HG03066 (cell line): ENCODE measurements around the gene EPB41L2.

ENCODE experiments used
- ATAC-seq: cut with Tn5 transposase; IDR thresholded peaks from one replicate; pipeline ENCODE4 v1.9.1; 2021; ENCODE audit warnings: low read depth; ENCODE audit not compliant: unreplicated experiment

The EPB41L2 gene

GRCh38 chr6:130848945-130849344, 214.1 kb downstream of the EPB41L2 start:
- ATAC-seq = peak; percentile 79

GRCh38 chr6:130847001-130847910, 215.8 kb downstream of the EPB41L2 start:
- ATAC-seq = no peak

DNA sequence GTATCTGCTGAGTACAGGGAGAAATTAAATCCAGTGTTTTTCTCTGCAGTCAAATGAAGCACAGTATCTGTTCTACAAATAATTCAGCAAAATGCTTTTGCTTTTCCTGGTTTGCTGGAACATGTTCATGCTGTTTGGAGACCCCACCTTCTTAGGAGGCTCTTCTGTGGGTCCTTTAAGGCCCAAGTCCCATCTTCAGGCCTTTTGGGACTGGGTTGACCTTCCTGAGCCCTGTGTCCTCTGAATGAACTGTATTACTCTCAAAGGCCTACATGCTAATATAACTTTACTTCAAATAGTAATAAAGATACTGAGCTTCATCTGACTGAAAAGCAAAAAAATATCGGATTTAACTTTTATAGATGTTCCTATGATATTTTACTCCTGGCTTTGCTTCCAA, 216.5 kb downstream of the EPB41L2 start:
- no peak for ATAC-seq

GRCh38 chr6:130843575-130844320, 219.3 kb downstream of the EPB41L2 start:
- ATAC-seq = peak; percentile 57

GRCh38 chr6:130841128-130841728, 221.8 kb downstream of the EPB41L2 start:
- no peak for ATAC-seq

GRCh38 chr6:130840050-130840449, 223.0 kb downstream of the EPB41L2 start:
- ATAC-seq = no peak

DNA sequence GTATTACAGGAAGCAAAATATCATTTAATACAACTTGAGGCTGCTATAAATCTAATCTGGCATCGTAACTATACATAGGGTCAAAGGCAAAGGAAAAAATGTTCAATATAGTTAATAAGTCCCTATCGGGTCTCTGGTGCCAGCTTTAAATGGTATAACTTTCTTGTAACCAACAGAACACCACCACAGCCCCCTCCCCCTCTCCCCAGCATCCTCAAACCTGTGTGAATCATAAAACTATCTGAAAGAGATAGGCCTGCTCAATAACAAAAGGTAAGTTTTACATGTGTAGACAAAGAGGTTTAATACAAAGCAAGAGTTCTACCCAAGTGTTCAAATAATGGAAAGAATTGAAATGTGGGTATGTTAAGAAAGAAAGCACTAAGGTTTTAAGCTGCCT, 223.7 kb downstream of the EPB41L2 start:
- no peak for ATAC-seq

DNA sequence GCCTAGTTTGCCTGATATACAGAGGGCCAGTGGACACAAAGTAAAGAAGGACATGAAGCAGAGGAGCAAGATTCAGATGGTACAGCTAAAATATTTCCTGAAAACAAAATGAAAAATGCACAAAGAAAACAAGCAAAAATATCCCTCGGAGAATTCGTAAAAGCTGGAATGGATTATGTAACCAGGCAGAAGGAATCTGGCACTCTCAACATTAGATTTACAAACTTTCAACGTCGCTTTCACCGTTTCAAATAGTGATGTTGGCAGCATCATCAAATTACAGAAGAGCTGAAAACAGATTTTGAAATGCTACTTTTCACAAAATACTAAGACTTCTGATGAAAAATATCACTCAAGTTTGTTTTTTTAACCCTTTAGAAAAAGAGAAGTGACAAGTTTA, 224.1 kb downstream of the EPB41L2 start:
- no peak for ATAC-seq

DNA sequence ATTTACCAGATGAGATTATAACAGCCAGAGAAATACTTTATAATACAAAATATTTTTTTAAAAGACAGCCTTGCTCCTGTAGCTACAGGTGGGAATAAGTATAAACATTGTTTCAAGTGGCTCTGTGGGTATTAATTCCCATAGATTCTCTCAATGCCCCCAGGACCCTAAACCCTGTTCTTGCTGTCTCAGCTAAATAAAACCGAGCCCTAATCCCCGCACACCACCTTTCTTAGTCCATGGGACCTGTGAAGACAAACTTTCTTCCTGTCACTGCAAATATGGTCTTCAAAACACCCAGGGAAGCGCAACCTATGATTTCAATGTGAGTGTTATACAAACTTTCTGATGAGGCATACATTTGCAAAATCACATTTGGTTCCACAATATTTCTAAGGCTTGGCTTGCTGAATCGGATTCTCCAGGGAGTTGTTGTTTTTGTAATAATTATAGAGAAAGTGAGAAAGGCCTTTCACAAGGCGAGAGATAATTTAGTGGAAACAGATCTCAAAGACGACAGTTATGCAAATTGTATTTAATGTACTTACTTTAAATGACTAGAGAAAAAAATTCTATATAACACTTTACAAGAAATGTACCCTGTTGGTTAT, 224.7 kb downstream of the EPB41L2 start:
- no peak for ATAC-seq

GRCh38 chr6:130837067-130837466, 226.0 kb downstream of the EPB41L2 start:
- ATAC-seq = no peak

DNA sequence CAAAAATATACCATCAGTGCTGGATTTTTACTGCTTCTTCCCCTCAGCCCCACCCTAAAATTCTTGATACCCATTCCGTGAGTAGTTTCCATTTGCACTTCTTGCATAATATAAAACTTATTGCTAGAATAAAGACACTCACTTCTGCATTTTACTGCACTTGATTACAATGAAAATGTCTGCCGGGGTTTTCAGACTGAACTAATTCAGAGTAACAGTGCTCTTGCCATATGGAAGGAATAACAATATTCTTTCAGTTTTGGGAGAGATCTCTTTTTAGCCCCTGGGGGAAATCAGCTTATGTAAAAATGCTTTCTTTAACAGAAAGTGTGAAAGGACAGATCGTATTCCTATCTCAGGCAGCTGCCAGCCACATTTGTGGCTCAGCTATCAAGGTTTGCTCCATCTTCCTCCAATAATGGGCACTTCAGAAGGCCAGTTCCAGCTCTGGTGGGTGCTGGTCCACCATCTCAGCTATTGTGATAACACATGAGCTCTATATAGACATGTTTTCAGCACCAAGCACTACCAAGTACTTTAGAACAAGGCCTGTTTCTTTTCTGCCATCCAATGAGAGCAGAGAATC, 226.9 kb downstream of the EPB41L2 start:
- ATAC-seq = no peak

DNA sequence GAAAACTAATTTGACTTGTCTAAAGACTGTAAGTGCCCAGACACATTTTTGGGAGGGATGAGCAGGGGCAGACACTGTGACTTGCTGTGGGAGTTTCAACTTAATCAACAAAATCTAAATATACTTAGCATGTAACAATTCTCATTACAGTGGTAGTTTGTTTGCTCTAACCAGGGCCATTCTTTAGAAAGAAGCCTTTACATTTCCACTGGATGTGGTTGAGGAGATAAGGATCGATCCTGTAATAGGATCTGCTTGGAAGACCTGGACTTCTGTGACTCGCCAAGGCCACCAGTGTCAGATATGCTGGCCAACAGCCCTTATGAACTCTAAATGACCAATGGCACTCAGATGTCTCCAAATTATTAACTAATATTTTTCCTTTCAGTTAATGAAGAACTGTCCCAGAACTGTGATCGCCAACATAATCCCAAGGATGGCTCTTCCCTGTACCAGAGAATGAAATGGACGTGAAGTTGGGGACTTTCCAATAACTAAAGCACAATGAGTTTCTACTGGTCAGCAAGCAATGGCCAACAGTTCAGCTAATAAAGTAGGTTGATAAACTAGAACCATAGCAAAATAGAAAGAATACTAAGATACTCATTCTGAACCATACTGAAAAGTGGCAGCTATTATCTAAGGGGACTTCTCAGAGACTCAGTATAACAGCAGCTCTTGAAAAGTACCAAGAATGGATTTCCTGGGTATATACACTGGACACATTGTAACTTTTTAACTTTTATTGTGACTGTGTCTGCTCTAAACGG, 228.4 kb downstream of the EPB41L2 start:
- no peak for ATAC-seq

DNA sequence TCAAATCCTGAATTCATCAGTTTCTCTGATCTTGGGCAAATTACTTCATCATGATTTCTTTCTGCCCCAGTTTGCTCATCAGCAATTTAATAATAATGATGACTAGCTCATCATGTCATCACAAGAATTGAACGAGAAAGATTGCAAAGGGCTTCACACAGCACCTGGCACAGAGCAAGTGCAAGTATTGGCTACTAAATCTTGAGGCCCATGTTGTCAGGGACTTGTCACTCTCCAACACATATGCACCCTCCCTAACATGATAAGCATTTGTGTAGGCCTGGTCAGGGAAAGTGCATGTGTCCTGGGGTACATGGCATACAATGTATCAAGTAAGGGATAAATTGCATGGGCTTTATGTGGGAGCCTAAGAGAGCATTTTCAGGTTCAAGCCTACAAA, 229.5 kb downstream of the EPB41L2 start:
- no peak for ATAC-seq

DNA sequence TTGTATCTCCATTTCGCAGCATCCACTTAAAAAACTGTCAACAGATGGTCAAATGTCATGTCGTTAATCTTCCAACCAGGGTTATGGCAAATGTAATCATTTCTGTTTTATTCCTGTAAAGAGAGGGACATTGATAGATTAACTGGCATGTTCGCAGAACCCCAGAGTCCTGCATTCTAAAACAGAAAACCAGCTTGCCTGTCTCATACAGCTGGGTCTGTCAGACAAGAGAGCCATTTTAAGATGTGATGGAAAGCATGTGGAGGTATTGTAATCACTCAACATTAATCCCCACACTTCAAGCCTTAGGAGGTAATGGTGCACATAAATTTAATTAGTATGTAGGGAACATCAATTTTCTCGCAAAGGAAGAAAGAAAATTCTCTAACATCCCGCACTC, 231.4 kb downstream of the EPB41L2 start:
- ATAC-seq = no peak

DNA sequence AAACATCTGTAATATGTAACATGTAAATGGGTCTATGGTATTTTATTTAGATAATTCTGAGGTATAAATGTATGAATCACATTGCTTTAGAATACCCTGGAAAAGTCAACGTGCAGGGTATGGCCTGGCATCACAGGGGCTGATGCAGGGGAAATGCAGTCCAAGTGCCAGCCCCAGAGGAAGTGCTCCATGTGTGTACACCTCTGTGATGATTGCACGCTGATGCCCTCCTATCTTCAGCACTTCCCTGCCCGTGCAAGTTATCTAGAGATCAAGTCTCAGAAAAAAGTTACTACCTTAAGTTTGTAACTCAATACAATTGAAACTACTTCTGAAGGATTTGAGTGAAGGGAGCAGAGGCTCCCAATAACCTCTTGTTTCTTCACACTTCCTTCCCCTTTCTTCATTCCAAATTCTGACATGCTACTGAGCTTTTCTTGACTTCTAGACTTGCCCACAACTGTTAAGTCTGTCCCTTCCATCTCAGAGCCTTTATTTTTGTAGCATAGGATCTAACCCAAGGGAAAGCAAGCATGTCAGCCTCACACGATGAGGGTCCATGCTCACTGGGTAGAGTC, 233.6 kb downstream of the EPB41L2 start:
- ATAC-seq = no peak

DNA sequence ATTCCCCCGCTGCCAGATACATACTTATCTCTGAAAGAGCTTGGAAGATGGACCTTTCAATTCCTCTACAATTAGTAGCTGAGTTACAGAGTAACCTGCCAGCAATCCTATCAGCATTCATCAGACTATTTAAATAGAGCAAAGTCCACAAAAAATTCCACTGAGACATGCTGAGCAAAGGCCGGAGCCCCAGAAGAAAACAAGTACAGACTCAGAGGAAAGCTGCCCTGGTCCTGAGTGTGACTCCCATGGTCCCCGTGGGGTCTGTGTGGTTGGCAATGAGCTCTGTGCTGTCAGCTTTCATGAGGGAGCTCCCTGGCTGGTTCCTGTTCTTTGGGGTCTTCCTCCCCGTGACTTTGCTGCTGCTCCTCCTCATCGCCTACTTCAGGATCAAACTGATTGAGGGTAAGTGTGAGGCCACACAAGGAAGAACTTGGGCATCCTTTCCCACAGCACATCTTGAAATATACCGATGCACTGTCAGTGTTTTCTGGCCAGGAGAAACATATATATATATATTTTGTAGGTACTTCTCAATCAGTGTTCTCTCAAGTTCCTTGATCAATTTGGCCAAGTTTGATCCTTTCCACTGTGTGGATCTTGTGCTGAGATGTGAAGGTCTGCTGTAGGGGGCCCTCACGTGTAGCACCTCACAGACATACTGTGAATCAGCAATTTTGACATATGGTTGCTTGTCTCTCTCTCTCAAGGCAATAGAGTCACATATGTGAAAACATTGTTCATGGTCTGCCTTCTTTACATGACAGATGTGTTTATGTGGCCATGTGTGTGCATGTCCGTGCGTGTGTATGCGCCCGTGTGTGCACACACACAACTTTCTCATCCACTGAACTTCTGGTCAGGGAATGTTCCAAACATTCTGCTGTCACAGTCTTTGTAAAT, 235.5 kb downstream of the EPB41L2 start, which contains the start of gene SMLR1:
TSS of gene SMLR1 (plus strand) at position 160 of the 903 bp plus-strand sequence. CDS start at position 168, 8 bp downstream.
- ATAC-seq = no peak

GRCh38 chr6:130826442-130827246, 236.4 kb downstream of the EPB41L2 start:
- ATAC-seq = no peak
